ENCODE results near the gene MTIF2.
A peak's percentile ranks its signal among the peaks of the same experiment; 100 is the strongest.
"Not testable (repeated sequence)": the region's sequence is repeated elsewhere in the genome, so short reads cannot be mapped to it uniquely, and the experiment has no call there.

MTIF2 gene

DNA sequence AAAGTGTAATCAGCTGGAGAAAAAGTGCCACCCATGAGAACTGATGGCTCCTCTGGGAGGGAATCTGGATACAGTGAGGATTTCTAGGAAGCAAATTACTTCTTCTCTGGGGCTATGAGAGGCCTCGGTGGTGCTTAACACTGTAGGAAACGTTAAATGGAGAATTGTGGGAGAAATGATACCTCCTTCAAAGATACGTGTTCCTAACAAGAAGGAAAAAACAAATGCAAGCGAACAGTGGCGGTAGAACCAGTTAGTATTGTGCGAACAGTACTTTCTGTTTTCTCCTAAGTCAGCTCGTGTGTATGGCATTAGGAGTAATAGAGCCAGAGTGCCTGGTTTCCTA is 587 bp upstream of the MTIF2 start:
- H4K20me1 ChIP-seq (ENCODE audit: insufficient read depth): no peaks in the 10 kb centered on the region
- peak overlapping the region; percentile 81 for H3K4me2 ChIP-seq
- no peaks in the 10 kb centered on the region for H3K27me3 ChIP-seq (ENCODE audit: insufficient read depth, low read depth)
- H2AFZ ChIP-seq (ENCODE audit: low read depth): peak overlapping the region; percentile 78
- peaks cover 14% of the 10 kb centered on the region; the same call in 1 of the 2 replicates for H3K79me2 ChIP-seq (ENCODE audit: insufficient read depth, low read depth)
- 0 out of 2 replicates have a peak, but pooled peaks cover 10% of the 10 kb centered on the region for H3K36me3 ChIP-seq (ENCODE audit: insufficient read depth)
- H3K4me1 ChIP-seq (ENCODE audit: low read depth, poor library complexity, severe bottlenecking): peaks cover 21% of the 10 kb centered on the region
- peak overlapping the region; percentile 87 for H3K9ac ChIP-seq
- TF ChIP-seq, protein P1, sequence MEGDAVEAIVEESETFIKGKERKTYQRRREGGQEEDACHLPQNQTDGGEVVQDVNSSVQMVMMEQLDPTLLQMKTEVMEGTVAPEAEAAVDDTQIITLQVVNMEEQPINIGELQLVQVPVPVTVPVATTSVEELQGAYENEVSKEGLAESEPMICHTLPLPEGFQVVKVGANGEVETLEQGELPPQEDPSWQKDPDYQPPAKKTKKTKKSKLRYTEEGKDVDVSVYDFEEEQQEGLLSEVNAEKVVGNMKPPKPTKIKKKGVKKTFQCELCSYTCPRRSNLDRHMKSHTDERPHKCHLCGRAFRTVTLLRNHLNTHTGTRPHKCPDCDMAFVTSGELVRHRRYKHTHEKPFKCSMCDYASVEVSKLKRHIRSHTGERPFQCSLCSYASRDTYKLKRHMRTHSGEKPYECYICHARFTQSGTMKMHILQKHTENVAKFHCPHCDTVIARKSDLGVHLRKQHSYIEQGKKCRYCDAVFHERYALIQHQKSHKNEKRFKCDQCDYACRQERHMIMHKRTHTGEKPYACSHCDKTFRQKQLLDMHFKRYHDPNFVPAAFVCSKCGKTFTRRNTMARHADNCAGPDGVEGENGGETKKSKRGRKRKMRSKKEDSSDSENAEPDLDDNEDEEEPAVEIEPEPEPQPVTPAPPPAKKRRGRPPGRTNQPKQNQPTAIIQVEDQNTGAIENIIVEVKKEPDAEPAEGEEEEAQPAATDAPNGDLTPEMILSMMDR (conservative IDR thresholded peaks at IDR 0.05; ENCODE audit: low read depth, low read length): no peak
- peak overlapping the region; percentile 88 for H3K4me3 ChIP-seq (IDR thresholded peaks at IDR 0.05; ENCODE audit: insufficient read depth, low read depth, low read length)
- H3K27ac ChIP-seq: peak overlapping the region; percentile 76

DNA sequence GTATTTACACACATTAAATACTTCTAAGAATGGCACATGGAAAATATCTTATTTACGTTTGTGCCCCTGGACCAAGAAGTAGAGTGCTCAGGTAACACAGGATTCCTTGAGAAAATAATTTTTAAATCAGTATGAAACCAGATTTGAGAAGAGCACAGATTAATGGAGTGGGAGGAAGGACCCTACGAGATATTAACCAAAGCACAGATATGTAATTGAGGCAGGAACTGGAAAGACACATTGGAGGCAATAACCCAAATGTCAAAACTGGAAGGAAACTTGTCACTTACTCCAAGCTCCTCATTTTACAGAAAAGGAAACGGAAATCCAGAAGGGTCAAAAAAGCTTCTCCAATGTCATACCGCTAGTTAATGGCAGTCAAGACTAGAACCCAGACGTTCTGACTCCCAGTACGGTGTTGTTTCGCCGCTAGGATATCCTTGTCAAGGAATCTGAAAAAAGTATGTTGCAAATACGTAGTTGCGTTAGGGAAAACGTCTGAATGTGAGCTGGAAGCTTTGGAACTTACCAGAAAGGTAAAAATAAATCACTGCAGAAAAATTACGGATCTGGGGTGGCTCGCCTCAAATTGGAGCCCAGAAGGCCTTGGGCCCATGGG is 634 bp downstream of the MTIF2 start:
- H2AFZ ChIP-seq (ENCODE audit: low read depth): peak overlapping the region; percentile 78
- H3K27ac ChIP-seq: peak overlapping the region; percentile 76
- H3K4me2 ChIP-seq: peak overlapping the region; percentile 81
- peak overlapping the region; percentile 96 for H3K4me3 ChIP-seq (IDR thresholded peaks at IDR 0.05; ENCODE audit: insufficient read depth, low read depth, low read length)
- TF ChIP-seq, protein P1 (conservative IDR thresholded peaks at IDR 0.05; ENCODE audit: low read depth, low read length): no peak
- H3K79me2 ChIP-seq (ENCODE audit: insufficient read depth, low read depth): peaks cover 14% of the 10 kb centered on the region; the same call in 1 of the 2 replicates
- H3K27me3 ChIP-seq (ENCODE audit: insufficient read depth, low read depth): no peaks in the 10 kb centered on the region
- H4K20me1 ChIP-seq (ENCODE audit: insufficient read depth): no peaks in the 10 kb centered on the region
- H3K4me1 ChIP-seq (ENCODE audit: low read depth, poor library complexity, severe bottlenecking): peaks cover 21% of the 10 kb centered on the region
- peak overlapping the region; percentile 87 for H3K9ac ChIP-seq
- peaks cover 15% of the 10 kb centered on the region; the same call in 1 of the 2 replicates for H3K36me3 ChIP-seq (ENCODE audit: insufficient read depth)

GRCh38 chr2:55259586-55259985 is 9.4 kb downstream of the MTIF2 start:
- H4K20me1 ChIP-seq (ENCODE audit: insufficient read depth); H3K4me1 ChIP-seq (ENCODE audit: low read depth, poor library complexity, severe bottlenecking); H3K4me3 ChIP-seq (IDR thresholded peaks at IDR 0.05; ENCODE audit: insufficient read depth, low read depth, low read length); H3K27ac ChIP-seq; H2AFZ ChIP-seq (ENCODE audit: low read depth); H3K9ac ChIP-seq; H3K79me2 ChIP-seq (ENCODE audit: insufficient read depth, low read depth); H3K27me3 ChIP-seq (ENCODE audit: insufficient read depth, low read depth); H3K4me2 ChIP-seq: not testable (repeated sequence)
- H3K36me3 ChIP-seq (ENCODE audit: insufficient read depth): peaks cover 10% of the 10 kb centered on the region

- H3K4me3 ChIP-seq (IDR thresholded peaks at IDR 0.05; ENCODE audit: insufficient read depth, low read depth, low read length): no peak overlapping the region
- H3K27me3 ChIP-seq (ENCODE audit: insufficient read depth, low read depth): no peaks in the 10 kb centered on the region
- H3K4me2 ChIP-seq: no peak overlapping the region
- no peak overlapping the region for H3K27ac ChIP-seq
- no peak overlapping the region for H2AFZ ChIP-seq (ENCODE audit: low read depth)
- H3K36me3 ChIP-seq (ENCODE audit: insufficient read depth): no peaks in the 10 kb centered on the region; the same call in none of the 2 replicates
- TF ChIP-seq, protein P1 (conservative IDR thresholded peaks at IDR 0.05; ENCODE audit: low read depth, low read length): no peak
- H4K20me1 ChIP-seq (ENCODE audit: insufficient read depth): no peaks in the 10 kb centered on the region
- H3K79me2 ChIP-seq (ENCODE audit: insufficient read depth, low read depth): no peaks in the 10 kb centered on the region
- no peak overlapping the region for H3K9ac ChIP-seq
- peaks cover 4% of the 10 kb centered on the region for H3K4me1 ChIP-seq (ENCODE audit: low read depth, poor library complexity, severe bottlenecking)
These were observed 16.2 kb downstream of the MTIF2 start for GRCh38 chr2:55252832-55253231.

DNA sequence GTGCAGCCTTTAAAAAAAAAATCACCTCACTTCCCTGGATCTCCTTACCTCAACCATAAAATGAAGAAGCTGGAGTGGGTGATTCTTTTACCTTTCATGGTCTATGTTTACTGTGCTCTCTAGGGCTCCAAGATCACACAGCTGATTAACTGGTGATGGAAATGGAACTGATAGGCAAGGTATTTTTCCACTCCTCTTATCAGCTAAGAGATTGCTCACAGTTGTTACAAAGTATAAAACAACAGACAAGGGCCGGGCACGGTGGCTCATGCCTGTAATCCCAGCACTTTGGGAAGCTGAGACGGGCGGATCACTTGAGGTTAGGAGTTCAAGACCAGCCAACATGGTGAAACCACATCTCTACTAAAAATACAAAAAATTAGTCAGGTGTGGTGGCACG is 22.0 kb downstream of the MTIF2 start:
- Histone ChIP-seq H3K36me3 (ENCODE audit: insufficient read depth) (peaks cover 3% of the 10 kb centered on the region; the same call in 1 of the 2 replicates), H3K27ac (0 out of 2 replicates have a peak overlapping the region, but pooled peaks have one; percentile 78)
- TF ChIP-seq, protein P1 (conservative IDR thresholded peaks at IDR 0.05; ENCODE audit: low read depth, low read length): no peak

More for the DNA sequence above, 22.0 kb downstream of the MTIF2 start:
- no peak overlapping the region for H3K9ac ChIP-seq
- H4K20me1 ChIP-seq (ENCODE audit: insufficient read depth): no peaks in the 10 kb centered on the region
- H3K4me1 ChIP-seq (ENCODE audit: low read depth, poor library complexity, severe bottlenecking): peaks cover 56% of the 10 kb centered on the region
- H3K4me2 ChIP-seq: no peak overlapping the region
- no peak overlapping the region for H3K4me3 ChIP-seq (IDR thresholded peaks at IDR 0.05; ENCODE audit: insufficient read depth, low read depth, low read length)
- H3K79me2 ChIP-seq (ENCODE audit: insufficient read depth, low read depth): no peaks in the 10 kb centered on the region
- H3K27me3 ChIP-seq (ENCODE audit: insufficient read depth, low read depth): no peaks in the 10 kb centered on the region
- H2AFZ ChIP-seq (ENCODE audit: low read depth): no peak overlapping the region
